Activated T-helper 1 cell treated with anti-CD3 and anti-CD28 coated beads, Interleukin-2, amount 50 U/mL, for 16 hours (primary cell): Measurements from ENCODE around the gene CDCA4.
"Not testable (repeated sequence)": the region's sequence is repeated elsewhere in the genome, so short reads cannot be mapped to it uniquely, and the experiment has no call there.

Experiments
- DNase-seq, 2 donors: peaks; one replicate each; pipeline ENCODE4 v3.0.0-alpha.2; 2020; ENCODE audit warnings: low read depth in 1 of 2, low spot score in 1 of 2

The CDCA4 gene

DNA sequence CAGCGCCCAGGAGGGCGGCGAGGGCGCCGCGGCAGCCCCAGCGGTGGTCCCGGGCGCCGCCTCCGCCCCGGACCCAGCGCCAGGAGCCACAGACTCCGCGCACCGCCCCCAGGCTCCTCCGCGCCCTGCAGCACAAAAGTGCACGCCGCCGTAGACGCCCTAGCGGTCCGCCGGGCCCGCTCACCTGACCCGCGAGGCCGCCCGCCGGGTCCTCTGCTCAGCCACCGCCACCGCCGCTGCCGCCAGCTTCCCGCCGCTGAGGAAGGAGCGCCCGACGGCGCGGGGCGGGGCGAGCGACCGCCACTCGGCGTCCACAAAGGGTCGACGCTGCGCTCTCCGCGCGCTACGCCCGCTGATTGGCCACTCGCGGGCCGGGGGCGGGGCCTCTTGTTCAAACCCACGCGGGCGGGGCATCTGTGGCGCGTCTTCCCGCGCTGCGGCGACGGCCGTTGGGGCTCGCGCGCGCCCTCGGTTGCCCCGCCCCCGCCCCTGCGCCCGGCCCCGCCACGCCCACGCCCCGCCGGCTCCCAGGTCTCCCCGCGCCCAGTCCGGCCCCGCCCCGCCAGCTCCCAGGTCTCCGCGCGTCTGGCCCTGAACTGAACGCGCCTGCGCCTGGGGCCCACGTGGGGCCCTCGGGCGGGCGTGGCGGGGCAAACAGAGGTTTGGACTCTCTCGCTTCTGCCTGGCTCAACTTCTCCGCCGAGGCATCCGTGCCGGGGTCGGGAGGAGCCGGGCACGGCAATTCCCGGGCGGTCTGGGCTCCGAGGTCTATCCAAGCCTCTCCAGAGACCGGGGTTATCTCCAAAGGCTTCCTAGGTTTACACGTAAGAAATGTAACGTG, at the start of gene CDCA4:
TSS of gene CDCA4 (minus strand) at position 269 of the 841 bp plus-strand sequence. CDS start 9,154 bp downstream, outside the sequence.
- DNase-seq, result peak; percentile 92 to 97

DNA sequence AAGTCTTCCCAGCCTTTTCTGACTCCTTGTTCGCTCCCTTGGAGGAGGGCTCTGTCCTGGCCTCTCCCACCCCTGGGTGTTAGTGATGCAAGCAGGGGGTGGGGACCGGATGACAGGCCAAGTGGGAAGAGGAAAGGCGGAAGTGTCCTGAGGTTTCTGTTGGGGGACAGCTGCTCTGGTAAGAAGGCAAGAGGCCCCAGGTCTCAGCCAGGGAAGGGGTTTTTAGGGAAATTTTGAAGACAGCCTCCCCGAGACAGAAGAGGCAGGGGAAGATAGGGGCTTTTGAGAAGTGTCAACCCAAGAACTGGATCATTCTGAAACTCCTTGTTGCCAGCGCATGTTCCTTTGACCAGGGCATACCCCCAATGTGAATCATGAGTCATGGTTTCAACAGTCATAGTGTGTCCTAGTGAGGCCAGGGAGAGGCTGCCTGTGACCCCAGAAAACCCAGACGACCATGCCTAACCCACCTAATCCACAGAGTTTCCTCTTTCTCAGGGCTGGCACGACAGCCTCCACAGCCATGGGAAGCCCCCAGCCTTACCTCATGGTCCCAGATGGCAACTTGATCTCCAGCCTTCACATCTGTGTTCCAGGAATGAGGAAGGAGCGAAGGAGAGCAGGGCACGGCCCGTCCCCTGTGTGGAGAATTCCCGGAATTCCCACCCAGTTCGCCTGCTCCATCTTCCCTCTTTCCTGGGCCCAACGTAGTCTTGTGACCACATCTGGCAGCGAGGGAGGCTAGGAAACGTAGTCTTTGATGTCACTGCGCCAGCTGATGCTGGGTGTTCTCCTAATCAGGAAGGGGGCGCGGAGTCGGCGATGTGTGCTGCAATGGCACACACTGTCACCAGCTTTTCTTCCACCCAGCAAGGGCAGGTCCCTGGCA, 49.2 kb upstream of the CDCA4 start:
- no peak for DNase-seq

DNA sequence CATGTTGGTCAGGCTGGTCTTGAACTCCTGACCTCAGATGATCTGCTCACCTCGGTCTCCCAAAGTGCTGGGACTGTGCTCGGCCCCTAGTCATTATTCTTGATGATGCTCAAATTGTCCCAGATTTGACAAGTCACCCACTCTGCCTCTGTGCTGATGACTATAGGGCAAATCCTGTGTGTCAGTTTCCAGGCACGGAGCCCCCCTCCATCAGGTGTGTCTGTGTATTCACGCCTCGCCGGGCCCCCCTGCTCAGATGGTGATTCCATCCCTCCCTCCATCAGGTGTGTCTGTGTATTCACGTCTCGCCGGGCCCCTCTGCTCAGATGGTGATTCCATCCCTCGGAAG, 48.6 kb upstream of the CDCA4 start:
- DNase-seq, result no peak

DNA sequence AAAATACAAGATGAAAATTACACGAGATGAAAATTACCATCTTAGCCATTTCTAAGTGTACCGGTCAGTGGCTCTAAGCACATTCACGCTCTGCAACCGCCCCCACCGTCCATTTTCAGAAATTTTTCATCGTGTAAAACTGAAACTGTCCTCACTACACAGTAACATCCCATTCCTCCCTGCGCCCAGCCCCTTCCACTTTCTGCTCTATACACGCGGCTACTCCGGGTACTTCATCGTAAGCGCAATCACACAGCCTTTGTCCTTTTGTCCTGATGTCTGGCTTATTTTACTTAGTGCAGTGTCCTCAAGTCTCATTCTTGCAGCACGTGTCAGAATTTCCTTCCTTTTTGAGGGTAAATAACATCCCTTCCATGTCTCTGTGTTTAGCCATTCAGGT, 47.9 kb upstream of the CDCA4 start:
- DNase-seq, result no peak

DNA sequence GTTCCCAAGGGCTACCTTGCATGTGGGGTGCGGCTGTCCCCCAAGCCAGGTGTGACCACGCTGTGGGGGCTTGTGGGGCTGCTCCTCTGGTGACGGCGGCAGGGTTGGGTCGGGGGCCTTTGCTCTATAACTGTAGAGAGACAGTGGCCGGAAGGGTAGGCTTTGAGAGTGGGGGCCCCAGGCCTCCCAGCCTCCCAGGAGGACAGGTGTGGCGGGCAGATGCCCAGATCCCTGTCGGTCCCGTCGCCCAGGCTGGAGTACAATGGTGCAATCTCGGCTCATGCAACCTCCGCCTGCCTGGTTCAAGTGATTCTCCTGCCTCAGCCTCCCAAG, 47.1 kb upstream of the CDCA4 start:
- no peak for DNase-seq

DNA sequence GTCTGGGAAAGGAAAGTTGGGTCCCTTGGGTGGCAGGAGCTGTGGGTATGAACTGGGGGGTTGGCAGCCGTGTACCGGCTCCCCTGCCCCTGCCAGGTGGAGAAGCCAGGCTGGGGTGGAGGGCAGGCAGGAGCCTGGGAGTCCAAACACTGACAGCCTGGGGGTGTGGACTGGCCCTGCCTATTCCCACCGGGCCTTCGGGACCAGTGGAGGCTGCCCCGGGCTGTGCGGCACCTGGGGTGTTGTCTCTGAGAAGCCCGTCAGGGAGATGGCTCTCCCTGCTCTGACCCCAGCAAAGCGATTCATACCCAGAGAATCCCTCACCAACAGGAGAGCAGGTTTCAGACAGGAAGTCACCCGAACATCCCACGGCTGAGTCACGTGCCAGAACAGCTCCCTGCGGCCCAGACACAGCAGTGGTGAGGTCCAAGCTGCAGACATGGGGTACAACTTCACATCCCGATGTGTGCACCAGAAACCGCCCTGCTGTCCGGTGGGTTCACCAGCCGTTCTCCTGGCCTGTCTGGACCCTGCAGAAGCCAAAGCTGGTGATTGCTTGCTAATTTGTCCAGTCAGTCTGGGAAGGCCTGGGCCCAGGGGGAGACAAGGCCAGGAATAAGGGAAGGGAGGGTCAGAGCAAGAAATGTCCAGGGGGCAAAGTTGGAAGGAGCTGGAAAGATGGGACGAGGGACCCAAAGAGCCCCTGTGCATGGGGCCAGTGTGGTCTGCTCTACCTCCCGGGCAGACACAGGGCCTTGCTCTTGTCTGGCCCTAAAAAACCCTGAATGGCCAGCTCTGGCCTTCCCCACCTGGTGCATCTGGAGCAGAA, 46.5 kb upstream of the CDCA4 start:
- DNase-seq, result peak in 1 of 2 donors; percentile 49

DNA sequence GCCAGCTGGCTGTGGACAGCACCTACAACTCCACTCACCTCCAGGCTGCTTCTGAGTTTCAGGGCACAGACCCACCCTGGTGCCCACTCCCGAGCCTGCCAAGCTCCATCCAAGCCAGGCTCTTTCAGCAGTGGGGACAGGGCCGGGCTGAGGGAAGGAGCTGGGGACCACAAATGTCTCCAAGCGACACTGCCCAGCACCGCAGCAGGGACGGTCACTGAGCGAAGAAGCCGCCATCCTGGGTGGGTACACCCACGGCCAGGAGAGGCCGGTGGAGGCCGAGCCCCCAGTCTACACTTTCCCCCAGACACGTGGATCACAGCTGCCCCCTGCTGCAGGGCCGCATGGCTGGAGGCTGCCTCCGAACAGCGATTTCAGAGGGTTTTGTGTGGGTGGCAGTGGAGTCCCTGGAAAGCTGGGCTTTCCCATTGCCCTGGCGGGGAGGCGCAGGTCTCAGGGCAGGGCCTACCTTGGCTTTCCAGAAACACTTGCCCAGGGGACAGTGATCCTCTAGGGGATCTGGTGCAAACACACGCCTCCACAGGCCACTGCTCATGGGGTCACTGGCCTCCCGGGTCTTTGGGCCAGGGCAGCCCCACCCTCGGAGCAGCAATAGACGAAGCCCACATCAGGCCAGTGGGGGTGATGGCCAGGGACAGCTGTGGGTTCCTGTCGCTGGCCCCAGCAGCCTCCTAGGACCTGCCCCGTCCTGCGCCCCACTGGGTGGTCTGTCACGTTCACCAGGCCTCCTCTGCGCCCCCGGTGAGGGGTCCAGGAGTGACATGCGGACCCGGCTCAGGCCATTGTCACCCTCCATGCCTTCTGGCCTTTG, 45.6 kb upstream of the CDCA4 start:
- DNase-seq, result no peak

DNA sequence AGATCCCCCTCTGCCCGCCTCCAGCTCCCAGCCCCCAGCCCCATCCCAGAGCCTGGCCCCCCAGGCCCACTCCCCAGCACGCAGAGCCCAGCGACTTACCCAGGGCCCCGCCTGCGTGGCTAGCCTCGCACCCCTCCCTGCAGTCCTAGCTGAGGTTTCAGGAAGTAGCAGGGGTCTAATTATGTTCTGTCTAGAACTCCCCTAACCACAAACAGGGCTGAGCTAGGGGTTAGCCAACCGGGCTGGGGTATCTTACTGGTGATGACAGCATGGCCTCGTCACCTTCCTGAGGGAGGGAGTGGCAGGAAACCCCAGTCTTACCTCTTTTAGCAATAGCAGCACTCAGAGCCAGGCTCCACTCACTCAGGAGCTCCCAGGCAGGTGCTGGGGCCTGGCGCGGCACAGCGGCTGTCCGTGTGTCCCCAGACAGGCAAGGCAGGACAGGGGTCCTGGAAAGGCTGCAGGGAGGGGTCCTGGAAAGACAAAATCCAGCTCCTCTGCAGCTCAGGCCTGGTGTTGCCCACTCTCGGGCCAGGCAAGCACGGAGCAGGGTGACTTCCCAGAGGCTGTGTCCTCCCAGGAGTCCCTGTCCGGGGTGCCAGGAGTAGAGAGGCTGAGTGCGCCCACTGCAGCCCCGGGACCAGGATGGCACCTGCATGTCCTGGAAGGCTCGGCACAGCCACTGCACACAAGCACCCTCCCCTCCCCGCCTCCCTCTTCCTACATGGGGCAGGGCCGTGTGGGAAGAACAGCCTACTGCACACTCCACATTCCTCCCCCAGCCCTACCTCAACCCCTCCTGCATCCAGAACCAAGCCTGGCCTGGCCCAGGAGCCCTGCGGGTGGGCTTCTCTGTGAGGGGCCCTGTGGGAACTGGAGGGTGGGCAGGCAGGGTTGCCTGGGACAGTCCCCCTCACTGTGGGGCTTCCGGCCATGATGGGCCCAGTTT, 44.7 kb upstream of the CDCA4 start, which contains the start of gene GPR132:
TSS of gene GPR132 (minus strand) at position 151 of the 949 bp plus-strand sequence. CDS start 10,010 bp downstream, outside the sequence.
- DNase-seq, result peak; percentile 70 to 80

DNA sequence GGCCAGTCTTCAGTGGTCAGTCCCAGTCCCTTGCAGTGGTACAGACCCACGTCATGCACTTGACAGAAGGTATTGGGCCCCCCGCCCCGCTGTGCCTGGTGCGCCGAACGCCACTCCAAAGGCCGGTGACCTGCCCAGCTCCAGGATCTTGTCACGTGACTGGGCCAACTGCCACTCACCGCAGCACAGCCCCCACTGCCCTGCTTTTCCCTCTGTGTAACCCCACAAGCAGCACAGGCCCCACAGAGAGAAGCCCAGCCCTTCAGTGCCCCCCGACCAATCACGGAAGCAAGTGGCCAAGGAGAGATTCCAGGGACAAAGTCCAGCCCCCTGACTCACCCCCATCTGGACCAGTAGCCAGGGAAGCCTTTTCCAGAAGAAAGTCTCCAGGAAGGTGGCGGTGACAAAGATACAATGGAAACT, 43.8 kb upstream of the CDCA4 start:
- no peak for DNase-seq

DNA sequence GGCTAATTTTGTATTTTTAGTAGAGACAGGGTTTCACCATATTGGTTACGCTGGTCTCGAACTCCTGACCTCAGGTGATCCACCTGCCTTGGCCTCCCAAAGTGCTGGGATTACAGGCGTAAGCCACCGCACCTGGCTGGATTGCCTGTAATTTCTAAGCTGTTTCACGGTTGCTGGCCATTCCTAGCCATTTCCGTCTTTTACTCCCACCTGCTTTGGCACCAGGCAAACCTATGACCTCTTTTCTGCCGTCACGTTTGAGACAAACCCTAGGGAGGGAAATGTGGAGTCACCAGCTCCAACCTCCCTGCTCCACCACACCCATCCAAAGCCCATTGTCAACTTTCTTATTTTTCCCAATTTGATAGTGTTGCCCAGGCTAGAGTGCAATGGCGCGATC, 43.1 kb upstream of the CDCA4 start:
- no peak for DNase-seq

DNA sequence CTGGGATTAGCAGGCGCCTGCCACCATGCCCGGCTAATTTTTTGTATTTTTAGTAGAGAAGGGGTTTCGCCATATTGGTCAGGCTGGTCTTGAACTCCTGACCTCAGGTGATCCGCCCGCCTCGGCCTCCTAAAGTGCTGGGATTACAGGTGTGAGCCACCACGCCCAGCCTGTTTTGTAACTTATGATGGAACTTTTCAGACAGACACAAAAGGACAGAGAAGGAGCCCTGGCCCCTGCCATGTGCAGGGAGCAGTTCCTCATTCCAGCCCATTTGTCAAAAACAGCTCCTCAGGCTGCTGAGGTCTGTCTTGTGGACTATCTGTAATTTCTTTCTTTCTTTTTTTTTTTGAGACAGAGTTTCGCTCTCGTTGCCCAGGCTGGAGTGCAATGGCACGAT, 42.6 kb upstream of the CDCA4 start:
- DNase-seq, result not testable (repeated sequence)

DNA sequence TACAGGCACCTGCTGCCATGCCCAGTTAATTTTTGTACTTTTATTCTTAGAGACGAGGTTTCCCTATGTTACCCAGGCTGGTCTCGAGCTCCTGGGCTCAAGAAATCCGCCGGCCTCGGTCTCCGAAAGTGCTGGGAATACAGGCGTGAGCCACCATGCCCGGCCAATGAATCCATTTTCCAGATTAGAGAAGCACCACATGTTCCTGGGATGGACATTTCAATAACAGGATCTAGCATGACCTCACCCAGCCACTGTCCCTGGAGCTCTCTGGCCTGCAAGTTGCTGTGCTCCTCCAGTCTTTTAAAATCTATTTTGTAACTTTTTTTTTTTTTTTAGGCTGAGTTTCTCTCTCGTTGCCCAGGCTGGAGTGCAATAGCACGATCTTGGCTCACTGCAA, 42.2 kb upstream of the CDCA4 start:
- no peak for DNase-seq

DNA sequence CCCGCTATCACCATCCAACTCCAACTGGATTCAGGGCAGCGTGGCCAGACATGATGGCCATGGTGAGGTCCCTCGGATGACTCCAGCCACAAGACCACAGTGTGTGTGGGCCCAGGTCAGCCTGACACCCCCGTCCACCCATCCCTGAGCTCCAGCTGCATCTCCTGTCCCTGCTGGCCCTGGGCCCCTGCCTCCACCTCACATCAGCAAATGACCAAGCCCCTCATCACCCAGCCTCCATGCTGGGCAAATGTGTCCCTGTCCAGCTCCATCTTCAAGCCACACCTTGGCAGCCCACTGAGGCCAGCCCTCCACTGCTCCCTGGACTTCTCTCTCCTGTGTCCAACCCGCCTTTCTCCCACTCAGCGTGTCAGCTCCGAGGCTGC, 41.2 kb upstream of the CDCA4 start:
- DNase-seq, result no peak

DNA sequence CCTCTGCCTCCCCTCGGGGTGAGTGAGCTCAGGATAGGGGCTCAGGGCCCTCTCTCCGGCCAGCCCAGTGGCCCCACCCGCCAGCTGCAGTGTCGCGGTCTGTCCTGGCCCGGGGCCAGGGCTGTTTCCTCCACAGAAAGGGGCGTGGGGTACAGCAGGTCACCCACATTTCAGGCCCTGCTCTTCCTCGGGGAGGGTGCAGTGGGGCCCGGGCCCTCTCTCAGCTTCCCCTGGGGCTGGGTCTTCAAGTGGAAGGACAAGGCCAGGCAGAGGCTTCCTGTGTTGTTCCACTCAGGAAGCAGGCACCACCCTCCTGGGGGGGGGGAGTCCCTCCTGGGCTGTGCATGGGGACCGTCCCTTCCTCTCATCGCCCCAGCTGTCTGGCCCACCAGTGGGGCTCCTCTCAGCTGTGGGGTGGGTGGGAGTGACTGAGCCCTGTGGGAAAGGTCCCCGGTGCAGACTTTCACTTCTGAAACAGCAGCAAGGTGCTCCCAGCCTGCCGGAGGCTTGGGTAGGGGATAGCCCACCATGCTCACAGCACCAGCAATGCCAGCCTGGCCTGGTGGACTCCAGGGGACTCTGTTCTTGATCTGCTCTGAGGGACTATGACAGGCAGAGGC, 40.7 kb upstream of the CDCA4 start:
- DNase-seq, result peak in 1 of 2 donors; percentile 38

DNA sequence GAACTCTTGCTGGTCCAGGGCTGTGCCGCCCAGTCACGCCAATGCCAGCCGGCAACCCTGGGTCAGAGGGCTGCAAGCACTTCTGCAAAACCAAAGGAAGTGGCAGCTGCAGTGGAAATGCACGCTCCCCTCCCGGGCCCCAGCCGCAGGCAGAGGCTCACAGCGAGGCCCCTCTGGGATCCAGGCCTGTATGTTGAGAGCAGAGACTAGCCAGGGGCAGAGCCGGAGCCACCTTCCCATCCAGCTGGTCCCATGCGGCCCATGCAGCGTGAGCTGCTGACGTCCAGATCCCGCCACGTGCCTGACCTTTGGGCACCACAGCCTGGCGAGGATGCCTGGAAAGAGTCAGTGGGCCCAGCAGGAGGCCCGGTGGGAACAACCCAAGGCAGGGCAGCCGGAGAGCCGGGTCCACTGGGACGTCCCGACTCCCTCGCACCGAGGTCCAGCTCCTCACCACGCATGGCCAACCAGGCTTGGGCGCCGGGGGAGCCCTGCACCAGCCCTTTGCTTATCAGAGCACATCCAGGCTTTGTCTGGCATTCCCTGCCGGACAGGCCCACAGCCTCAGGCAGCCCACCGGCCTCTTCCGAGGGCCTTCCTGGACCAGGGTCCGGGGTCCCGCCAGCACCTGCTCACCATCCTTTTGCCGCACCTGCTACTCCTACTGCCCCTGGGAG, 40.0 kb upstream of the CDCA4 start:
- DNase-seq, result no peak

DNA sequence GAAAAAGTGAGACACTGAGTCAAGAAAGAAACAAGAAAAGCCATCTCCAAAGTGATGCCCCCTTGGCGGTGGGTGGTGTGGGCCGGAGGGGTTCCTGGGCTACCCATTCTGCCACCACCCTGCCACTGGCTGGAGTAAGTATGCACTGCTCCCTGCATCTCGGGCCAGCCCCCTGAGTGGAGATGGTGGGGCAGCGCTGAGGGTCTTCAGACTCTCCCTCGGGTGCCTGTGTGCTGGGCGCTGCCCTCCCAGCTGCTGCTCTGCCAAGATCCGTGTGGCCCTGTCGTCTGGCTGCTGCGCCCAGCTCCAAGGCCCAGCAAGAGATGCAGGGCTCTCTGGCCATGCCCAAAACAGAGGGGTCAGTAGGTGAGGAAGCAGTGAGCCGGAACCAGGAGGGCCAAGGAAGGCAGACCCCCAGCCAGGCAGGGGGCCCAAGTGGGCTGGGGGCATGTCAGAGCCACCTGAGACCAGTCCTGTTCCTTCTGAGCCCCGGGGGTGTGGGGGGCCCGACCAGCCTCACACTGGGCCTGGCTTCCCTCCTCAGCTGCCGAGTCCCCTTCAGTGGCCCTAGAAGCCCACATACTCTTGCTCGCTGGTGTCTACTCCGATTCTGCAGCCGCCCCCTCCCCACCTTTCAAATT, 39.2 kb upstream of the CDCA4 start:
- DNase-seq, result no peak

DNA sequence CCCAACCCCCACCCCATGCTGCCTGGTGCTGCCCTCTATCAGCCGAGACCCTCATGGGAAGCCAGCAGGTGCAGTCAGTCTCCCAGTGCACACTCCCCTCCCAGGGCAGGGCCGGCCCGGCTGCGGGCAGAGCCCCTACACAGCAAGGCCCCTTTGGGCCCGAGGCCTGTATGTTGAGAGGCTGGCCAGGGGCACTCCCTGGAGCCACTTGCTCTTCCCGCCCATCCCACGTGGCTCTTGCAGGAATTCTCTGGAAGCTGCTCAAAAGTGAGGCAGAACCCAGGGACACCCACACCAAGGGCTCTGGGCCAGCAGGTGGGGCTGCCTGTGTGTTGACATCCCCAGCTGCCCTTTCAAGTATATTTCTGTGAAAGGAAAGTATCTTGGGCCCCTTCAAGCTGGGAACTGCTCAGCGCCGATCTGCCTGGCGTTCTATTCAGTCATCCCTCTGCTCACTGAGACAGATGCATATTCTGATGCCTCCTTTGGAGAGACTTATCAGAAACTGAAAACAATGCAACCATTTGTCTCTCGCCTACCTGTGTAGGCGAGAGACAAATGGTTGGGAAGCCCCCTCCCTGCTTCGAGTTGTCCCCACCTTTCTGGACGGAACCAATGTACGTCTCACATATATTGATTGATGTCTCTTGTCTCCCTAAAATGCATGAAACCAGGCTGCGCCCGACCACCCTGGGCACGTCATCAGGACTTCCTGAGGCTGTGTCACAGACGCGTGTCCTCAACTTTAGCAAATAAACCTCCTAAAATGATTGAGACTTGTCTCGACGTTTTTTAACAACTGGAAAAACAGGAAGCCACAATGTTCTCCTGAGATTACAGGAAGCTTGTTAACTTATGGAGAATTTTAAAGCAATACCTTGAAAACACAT, 38.4 kb upstream of the CDCA4 start:
- no peak for DNase-seq
